ENCODE data around the gene TP53TG5. TPM values are rescaled to one million over a fixed set of nuclear protein-coding genes. Genes with fewer than 3 reads are reported as not detected.

Gene TP53TG5
- total and polyA plus RNA-seq, 2 donors (not counting 1 experiment from before 2014, with no cell fraction given): 0.14 TPM; not detected in 1

GRCh38 chr20:45365444-45365970, 12.6 kb downstream of the TP53TG5 start:
- H3K36me3 ChIP-seq (ENCODE audit: control insufficient read depth, insufficient read depth, low read length): peaks cover 16% of the 10 kb centered on the region
- H3K4me3 ChIP-seq (replicated peaks in 1 of 4; ENCODE audit: control extremely low read depth in 1 of 4, insufficient read depth in 1 of 4, low read depth in 3 of 4, low read length in 4 of 4): no peak overlapping the region
- H3K9me3 ChIP-seq (ENCODE audit: control insufficient read depth, insufficient read depth, low read depth, low read length): no peaks in the 10 kb centered on the region
- H3K27me3 ChIP-seq (ENCODE audit: control insufficient read depth, insufficient read depth, low read length): no peaks in the 10 kb centered on the region
- DNase-seq (ENCODE audit: low read depth in 2 of 2): no peak
- no peak overlapping the region for H3K27ac ChIP-seq (ENCODE audit: insufficient read depth, low read length)
- H2AFZ ChIP-seq (ENCODE audit: low read length): no peak overlapping the region
- no peaks in the 10 kb centered on the region for H4K20me1 ChIP-seq (ENCODE audit: control insufficient read depth, extremely low read depth, insufficient read depth, low read length)
- H3K9ac ChIP-seq (ENCODE audit: insufficient read depth, low read length): no peak overlapping the region
- H3K79me2 ChIP-seq (ENCODE audit: control insufficient read depth, insufficient read depth, low read length): peaks cover 14% of the 10 kb centered on the region
- peaks cover 2% of the 10 kb centered on the region for H3K4me1 ChIP-seq (ENCODE audit: control insufficient read depth, extremely low read depth, insufficient read depth, low read length)
- TF ChIP-seq EZH2 (IDR thresholded peaks at IDR 0.05; ENCODE audit: low read length, missing control alignments): no peak
- no peak for TF ChIP-seq CTCF (conservative IDR thresholded peaks at IDR 0.05 in 1 of 2, IDR thresholded peaks at IDR 0.05 in 1 of 2; ENCODE audit: low read depth in 1 of 2, low read length in 2 of 2)
- H3K4me2 ChIP-seq (ENCODE audit: extremely low read depth, insufficient read depth, low read length): no peak overlapping the region

- TF ChIP-seq CTCF (conservative IDR thresholded peaks at IDR 0.05 in 1 of 2, IDR thresholded peaks at IDR 0.05 in 1 of 2; ENCODE audit: low read depth in 1 of 2, low read length in 2 of 2) (no peak), EZH2 (IDR thresholded peaks at IDR 0.05; ENCODE audit: low read length, missing control alignments) (no peak)
- Histone ChIP-seq H3K36me3 (ENCODE audit: control insufficient read depth, insufficient read depth, low read length) (peaks cover 16% of the 10 kb centered on the region), H3K27ac (ENCODE audit: insufficient read depth, low read length) (peak overlapping the region; percentile 98), H3K9ac (ENCODE audit: insufficient read depth, low read length) (peak overlapping the region; percentile 99), H3K27me3 (ENCODE audit: control insufficient read depth, insufficient read depth, low read length) (no peaks in the 10 kb centered on the region), H2AFZ (ENCODE audit: low read length) (peak overlapping the region; percentile 97), H3K4me2 (ENCODE audit: extremely low read depth, insufficient read depth, low read length) (peak overlapping the region; percentile 92), H3K9me3 (ENCODE audit: control insufficient read depth, insufficient read depth, low read depth, low read length) (no peaks in the 10 kb centered on the region), H3K4me3 (replicated peaks in 1 of 4; ENCODE audit: control extremely low read depth in 1 of 4, insufficient read depth in 1 of 4, low read depth in 3 of 4, low read length in 4 of 4) (peak overlapping the region; percentile 71 to 92 (median 88)), H3K4me1 (ENCODE audit: control insufficient read depth, extremely low read depth, insufficient read depth, low read length) (peaks cover 12% of the 10 kb centered on the region), H3K79me2 (ENCODE audit: control insufficient read depth, insufficient read depth, low read length) (peaks cover 14% of the 10 kb centered on the region), H4K20me1 (ENCODE audit: control insufficient read depth, extremely low read depth, insufficient read depth, low read length) (no peaks in the 10 kb centered on the region)
- no peak for DNase-seq (ENCODE audit: low read depth in 2 of 2)
Measured at GRCh38 chr20:45363611-45364492, 14.3 kb downstream of the TP53TG5 start.

GRCh38 chr20:45362804-45363610, 15.1 kb downstream of the TP53TG5 start, which contains the start of gene SYS1:
SYS1 (plus strand) TSS chr20:45363156; CDS start chr20:45363532, 376 bp downstream.
- peaks cover 14% of the 10 kb centered on the region for H3K79me2 ChIP-seq (ENCODE audit: control insufficient read depth, insufficient read depth, low read length)
- TF ChIP-seq CTCF (conservative IDR thresholded peaks at IDR 0.05 in 1 of 2, IDR thresholded peaks at IDR 0.05 in 1 of 2; ENCODE audit: low read depth in 1 of 2, low read length in 2 of 2) (peak; percentile 80 to 88), EZH2 (IDR thresholded peaks at IDR 0.05; ENCODE audit: low read length, missing control alignments) (no peak)
- peaks cover 13% of the 10 kb centered on the region for H3K36me3 ChIP-seq (ENCODE audit: control insufficient read depth, insufficient read depth, low read length)
- H3K9ac ChIP-seq (ENCODE audit: insufficient read depth, low read length): peak within 1 kb of the TSS; percentile 99
- H3K4me3 ChIP-seq (replicated peaks in 1 of 4; ENCODE audit: control extremely low read depth in 1 of 4, insufficient read depth in 1 of 4, low read depth in 3 of 4, low read length in 4 of 4): peak within 1 kb of the TSS; percentile 71 to 92 (median 88)
- H4K20me1 ChIP-seq (ENCODE audit: control insufficient read depth, extremely low read depth, insufficient read depth, low read length): no peaks in the 10 kb centered on the region
- peak within 1 kb of the TSS; percentile 98 for H3K27ac ChIP-seq (ENCODE audit: insufficient read depth, low read length)
- peak; percentile 96 to 99 for DNase-seq (ENCODE audit: low read depth in 2 of 2)
- H3K4me2 ChIP-seq (ENCODE audit: extremely low read depth, insufficient read depth, low read length): peak within 1 kb of the TSS; percentile 92
- peak within 1 kb of the TSS; percentile 97 for H2AFZ ChIP-seq (ENCODE audit: low read length)
- H3K27me3 ChIP-seq (ENCODE audit: control insufficient read depth, insufficient read depth, low read length): no peaks in the 10 kb centered on the region
- peaks cover 19% of the 10 kb centered on the region for H3K4me1 ChIP-seq (ENCODE audit: control insufficient read depth, extremely low read depth, insufficient read depth, low read length)
- H3K9me3 ChIP-seq (ENCODE audit: control insufficient read depth, insufficient read depth, low read depth, low read length): no peaks in the 10 kb centered on the region

Data from fibroblast of lung (primary cell).